ENCODE data around the gene RAPGEF2. TPM values are rescaled to one million over a fixed set of nuclear protein-coding genes. Genes with fewer than 3 reads are reported as not detected.

The RAPGEF2 gene
- total and polyA plus RNA-seq, 2 experiments from 2014 or later, result 10.2 to 63.1 TPM

DNA sequence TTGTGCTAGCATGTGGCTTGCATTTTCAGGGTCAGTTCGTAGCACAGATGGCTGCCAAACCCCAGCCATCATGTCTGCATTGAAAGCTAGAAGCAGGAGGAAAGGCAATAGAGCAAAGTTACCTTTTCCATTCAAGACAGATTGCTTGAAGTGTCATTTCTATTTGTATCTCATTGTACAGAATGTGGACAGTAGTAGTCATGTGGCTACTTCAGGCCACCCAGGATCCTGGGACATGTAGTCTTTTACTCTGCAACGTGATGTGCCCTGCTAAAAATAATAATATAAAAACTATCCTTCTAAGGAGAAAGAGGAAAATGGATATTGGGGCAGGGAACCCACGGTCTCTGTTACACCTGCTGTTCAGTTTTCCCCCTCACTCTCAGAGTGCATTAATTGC is 118.4 kb downstream of the RAPGEF2 start:
- H3K36me3 ChIP-seq (ENCODE audit: insufficient read depth), result no peaks in the 10 kb centered on the region
- no peak overlapping the region for H3K27ac Mint-ChIP-seq
- DNase-seq (ENCODE audit: low spot score) (no peak), ATAC-seq (no peak)
- H4K20me1 ChIP-seq (replicated peaks; ENCODE audit: insufficient read depth), result 0 out of 2 replicates have a peak, but pooled peaks cover 10% of the 10 kb centered on the region
- H3K36me3 Mint-ChIP-seq (ENCODE audit: low read depth), result no peaks in the 10 kb centered on the region
- H3K79me2 ChIP-seq (replicated peaks; ENCODE audit: insufficient read depth), result peaks cover 73% of the 10 kb centered on the region
- no peaks in the 10 kb centered on the region for H3K9me2 ChIP-seq (ENCODE audit: insufficient read depth)
- no peak overlapping the region for H3K27ac ChIP-seq (ENCODE audit: low read depth)
- H3K4me1 ChIP-seq (ENCODE audit: insufficient read depth), result 0 out of 2 replicates have a peak, but pooled peaks cover 9% of the 10 kb centered on the region
- no peaks in the 10 kb centered on the region for H3K27me3 Mint-ChIP-seq (ENCODE audit: insufficient read depth, low read depth, poor library complexity)
- TF ChIP-seq, protein P1, sequence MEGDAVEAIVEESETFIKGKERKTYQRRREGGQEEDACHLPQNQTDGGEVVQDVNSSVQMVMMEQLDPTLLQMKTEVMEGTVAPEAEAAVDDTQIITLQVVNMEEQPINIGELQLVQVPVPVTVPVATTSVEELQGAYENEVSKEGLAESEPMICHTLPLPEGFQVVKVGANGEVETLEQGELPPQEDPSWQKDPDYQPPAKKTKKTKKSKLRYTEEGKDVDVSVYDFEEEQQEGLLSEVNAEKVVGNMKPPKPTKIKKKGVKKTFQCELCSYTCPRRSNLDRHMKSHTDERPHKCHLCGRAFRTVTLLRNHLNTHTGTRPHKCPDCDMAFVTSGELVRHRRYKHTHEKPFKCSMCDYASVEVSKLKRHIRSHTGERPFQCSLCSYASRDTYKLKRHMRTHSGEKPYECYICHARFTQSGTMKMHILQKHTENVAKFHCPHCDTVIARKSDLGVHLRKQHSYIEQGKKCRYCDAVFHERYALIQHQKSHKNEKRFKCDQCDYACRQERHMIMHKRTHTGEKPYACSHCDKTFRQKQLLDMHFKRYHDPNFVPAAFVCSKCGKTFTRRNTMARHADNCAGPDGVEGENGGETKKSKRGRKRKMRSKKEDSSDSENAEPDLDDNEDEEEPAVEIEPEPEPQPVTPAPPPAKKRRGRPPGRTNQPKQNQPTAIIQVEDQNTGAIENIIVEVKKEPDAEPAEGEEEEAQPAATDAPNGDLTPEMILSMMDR (conservative IDR thresholded peaks at IDR 0.05; ENCODE audit: low read depth in 2 of 2), result no peak
- no peak for TF ChIP-seq JUNB (IDR thresholded peaks at IDR 0.05; ENCODE audit: unreplicated experiment)
- TF ChIP-seq EZH2phosphoT487 (IDR thresholded peaks at IDR 0.05; ENCODE audit: unreplicated experiment), result no peak
- TF ChIP-seq, protein P2, sequence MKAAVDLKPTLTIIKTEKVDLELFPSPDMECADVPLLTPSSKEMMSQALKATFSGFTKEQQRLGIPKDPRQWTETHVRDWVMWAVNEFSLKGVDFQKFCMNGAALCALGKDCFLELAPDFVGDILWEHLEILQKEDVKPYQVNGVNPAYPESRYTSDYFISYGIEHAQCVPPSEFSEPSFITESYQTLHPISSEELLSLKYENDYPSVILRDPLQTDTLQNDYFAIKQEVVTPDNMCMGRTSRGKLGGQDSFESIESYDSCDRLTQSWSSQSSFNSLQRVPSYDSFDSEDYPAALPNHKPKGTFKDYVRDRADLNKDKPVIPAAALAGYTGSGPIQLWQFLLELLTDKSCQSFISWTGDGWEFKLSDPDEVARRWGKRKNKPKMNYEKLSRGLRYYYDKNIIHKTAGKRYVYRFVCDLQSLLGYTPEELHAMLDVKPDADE (IDR thresholded peaks at IDR 0.05), result no peak
- TF ChIP-seq ZNF114 (CRISPR knock-in tag; IDR thresholded peaks at IDR 0.05), result no peak
- TF ChIP-seq, protein P3, sequence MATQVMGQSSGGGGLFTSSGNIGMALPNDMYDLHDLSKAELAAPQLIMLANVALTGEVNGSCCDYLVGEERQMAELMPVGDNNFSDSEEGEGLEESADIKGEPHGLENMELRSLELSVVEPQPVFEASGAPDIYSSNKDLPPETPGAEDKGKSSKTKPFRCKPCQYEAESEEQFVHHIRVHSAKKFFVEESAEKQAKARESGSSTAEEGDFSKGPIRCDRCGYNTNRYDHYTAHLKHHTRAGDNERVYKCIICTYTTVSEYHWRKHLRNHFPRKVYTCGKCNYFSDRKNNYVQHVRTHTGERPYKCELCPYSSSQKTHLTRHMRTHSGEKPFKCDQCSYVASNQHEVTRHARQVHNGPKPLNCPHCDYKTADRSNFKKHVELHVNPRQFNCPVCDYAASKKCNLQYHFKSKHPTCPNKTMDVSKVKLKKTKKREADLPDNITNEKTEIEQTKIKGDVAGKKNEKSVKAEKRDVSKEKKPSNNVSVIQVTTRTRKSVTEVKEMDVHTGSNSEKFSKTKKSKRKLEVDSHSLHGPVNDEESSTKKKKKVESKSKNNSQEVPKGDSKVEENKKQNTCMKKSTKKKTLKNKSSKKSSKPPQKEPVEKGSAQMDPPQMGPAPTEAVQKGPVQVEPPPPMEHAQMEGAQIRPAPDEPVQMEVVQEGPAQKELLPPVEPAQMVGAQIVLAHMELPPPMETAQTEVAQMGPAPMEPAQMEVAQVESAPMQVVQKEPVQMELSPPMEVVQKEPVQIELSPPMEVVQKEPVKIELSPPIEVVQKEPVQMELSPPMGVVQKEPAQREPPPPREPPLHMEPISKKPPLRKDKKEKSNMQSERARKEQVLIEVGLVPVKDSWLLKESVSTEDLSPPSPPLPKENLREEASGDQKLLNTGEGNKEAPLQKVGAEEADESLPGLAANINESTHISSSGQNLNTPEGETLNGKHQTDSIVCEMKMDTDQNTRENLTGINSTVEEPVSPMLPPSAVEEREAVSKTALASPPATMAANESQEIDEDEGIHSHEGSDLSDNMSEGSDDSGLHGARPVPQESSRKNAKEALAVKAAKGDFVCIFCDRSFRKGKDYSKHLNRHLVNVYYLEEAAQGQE (IDR thresholded peaks at IDR 0.05; ENCODE audit: unreplicated experiment), result no peak
- no peak for TF ChIP-seq POLR2AphosphoS5 (IDR thresholded peaks at IDR 0.05; ENCODE audit: low read depth)
- TF ChIP-seq ZNF331 (CRISPR knock-in tag; IDR thresholded peaks at IDR 0.05; ENCODE audit: low read depth), result no peak
- TF ChIP-seq, protein P4, sequence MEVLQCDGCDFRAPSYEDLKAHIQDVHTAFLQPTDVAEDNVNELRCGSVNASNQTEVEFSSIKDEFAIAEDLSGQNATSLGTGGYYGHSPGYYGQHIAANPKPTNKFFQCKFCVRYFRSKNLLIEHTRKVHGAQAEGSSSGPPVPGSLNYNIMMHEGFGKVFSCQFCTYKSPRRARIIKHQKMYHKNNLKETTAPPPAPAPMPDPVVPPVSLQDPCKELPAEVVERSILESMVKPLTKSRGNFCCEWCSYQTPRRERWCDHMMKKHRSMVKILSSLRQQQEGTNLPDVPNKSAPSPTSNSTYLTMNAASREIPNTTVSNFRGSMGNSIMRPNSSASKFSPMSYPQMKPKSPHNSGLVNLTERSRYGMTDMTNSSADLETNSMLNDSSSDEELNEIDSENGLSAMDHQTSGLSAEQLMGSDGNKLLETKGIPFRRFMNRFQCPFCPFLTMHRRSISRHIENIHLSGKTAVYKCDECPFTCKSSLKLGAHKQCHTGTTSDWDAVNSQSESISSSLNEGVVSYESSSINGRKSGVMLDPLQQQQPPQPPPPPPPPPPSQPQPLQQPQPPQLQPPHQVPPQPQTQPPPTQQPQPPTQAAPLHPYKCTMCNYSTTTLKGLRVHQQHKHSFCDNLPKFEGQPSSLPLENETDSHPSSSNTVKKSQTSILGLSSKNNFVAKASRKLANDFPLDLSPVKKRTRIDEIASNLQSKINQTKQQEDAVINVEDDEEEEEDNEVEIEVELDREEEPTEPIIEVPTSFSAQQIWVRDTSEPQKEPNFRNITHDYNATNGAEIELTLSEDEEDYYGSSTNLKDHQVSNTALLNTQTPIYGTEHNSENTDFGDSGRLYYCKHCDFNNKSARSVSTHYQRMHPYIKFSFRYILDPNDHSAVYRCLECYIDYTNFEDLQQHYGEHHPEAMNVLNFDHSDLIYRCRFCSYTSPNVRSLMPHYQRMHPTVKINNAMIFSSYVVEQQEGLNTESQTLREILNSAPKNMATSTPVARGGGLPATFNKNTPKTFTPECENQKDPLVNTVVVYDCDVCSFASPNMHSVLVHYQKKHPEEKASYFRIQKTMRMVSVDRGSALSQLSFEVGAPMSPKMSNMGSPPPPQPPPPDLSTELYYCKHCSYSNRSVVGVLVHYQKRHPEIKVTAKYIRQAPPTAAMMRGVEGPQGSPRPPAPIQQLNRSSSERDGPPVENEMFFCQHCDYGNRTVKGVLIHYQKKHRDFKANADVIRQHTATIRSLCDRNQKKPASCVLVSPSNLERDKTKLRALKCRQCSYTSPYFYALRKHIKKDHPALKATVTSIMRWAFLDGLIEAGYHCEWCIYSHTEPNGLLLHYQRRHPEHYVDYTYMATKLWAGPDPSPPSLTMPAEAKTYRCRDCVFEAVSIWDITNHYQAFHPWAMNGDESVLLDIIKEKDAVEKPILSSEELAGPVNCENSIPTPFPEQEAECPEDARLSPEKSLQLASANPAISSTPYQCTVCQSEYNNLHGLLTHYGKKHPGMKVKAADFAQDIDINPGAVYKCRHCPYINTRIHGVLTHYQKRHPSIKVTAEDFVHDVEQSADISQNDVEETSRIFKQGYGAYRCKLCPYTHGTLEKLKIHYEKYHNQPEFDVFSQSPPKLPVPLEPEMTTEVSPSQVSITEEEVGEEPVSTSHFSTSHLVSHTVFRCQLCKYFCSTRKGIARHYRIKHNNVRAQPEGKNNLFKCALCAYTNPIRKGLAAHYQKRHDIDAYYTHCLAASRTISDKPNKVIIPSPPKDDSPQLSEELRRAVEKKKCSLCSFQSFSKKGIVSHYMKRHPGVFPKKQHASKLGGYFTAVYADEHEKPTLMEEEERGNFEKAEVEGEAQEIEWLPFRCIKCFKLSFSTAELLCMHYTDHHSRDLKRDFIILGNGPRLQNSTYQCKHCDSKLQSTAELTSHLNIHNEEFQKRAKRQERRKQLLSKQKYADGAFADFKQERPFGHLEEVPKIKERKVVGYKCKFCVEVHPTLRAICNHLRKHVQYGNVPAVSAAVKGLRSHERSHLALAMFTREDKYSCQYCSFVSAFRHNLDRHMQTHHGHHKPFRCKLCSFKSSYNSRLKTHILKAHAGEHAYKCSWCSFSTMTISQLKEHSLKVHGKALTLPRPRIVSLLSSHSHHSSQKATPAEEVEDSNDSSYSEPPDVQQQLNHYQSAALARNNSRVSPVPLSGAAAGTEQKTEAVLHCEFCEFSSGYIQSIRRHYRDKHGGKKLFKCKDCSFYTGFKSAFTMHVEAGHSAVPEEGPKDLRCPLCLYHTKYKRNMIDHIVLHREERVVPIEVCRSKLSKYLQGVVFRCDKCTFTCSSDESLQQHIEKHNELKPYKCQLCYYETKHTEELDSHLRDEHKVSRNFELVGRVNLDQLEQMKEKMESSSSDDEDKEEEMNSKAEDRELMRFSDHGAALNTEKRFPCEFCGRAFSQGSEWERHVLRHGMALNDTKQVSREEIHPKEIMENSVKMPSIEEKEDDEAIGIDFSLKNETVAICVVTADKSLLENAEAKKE (CRISPR knock-in tag; IDR thresholded peaks at IDR 0.05), result no peak
- no peak for TF ChIP-seq EZH2 (IDR thresholded peaks at IDR 0.05; ENCODE audit: low read depth, unreplicated experiment)
- no peak for TF ChIP-seq NANOG (IDR thresholded peaks at IDR 0.05; ENCODE audit: borderline replicate concordance)
- no peak overlapping the region for H2AFZ ChIP-seq
- no peak overlapping the region for H3K4me2 ChIP-seq
- H3K4me3 Mint-ChIP-seq, result no peak overlapping the region
- no peaks in the 10 kb centered on the region for H3F3A ChIP-seq (replicated peaks; ENCODE audit: low read depth)
- peaks cover 21% of the 10 kb centered on the region for H3K4me1 Mint-ChIP-seq
- H3K27me3 ChIP-seq (ENCODE audit: insufficient read depth), result no peaks in the 10 kb centered on the region
- no peak overlapping the region for H3K4me3 ChIP-seq
- no peaks in the 10 kb centered on the region for H3K9me3 Mint-ChIP-seq
